ENCODE measurements around the gene PKNOX2.

GRCh38 chr11:125157953-125158680 lies 6.4 kb upstream of the PKNOX2 start:
- TF ChIP-seq CTCF (IDR thresholded peaks at IDR 0.05 in 8 of 11, conservative IDR thresholded peaks at IDR 0.05 in 3 of 11) (no peak), POLR2A (IDR thresholded peaks at IDR 0.05) (no peak), POLR2AphosphoS5 (IDR thresholded peaks at IDR 0.05) (no peak)
